Endothelial cell of umbilical vein (primary cell): ENCODE results near the gene VSIG10L. TPM values are rescaled to one million over a fixed set of nuclear protein-coding genes. Genes with fewer than 3 reads are reported as not detected.

ENCODE experiments used
- BruUV-seq: library from RNA; stranded (reverse); fragments of 400-500 nt; replicated peaks from 2 replicates; lab custom pipeline; 2021; lab: Mats Ljungman, UMichigan
- CTCF ChIA-PET: fragments of 300-600, 350-600 bp; sonication (Branson Sonifier 250); formaldehyde crosslinking; loops from one replicate; lab custom pipeline; 2021; ENCODE audit warnings: antibody characterized with exemption, inconsistent platforms; lab: Charles Lee
- POLR2A ChIA-PET: fragments of 300-600, 350-600 bp; sonication (Branson Sonifier 250); formaldehyde crosslinking; loops from one replicate; lab custom pipeline; 2021; ENCODE audit warnings: antibody characterized with exemption, inconsistent platforms; lab: Charles Lee
- DNase-seq: peaks from one replicate; pipeline ENCODE4 v3.0.0-alpha.2; 2011; ENCODE audit warnings: low read depth, low spot score
- FAIRE-seq: peaks from 2 replicates; lab custom pipeline; 2011; peaks lifted over from hg19 to GRCh38; lab: Jason Lieb, UNC
- H2AFZ ChIP-seq: 2 replicates; pipeline ENCODE4 v1.6.0; 2012; ENCODE audit warnings: low read depth, low read length, control low read depth, inconsistent platforms
- H3K27ac ChIP-seq: 2 replicates; pipeline ENCODE4 v1.5.1; 2011; ENCODE audit warnings: low read depth, mild to moderate bottlenecking, control low read depth, low read length, moderate library complexity; ENCODE audit not compliant: insufficient read depth
- H3K27me3 ChIP-seq, 2 experiments: 2 replicates each; pipeline versions ENCODE4 v1.6.0 to v1.6.1; 2011; ENCODE audit warnings: low read length in 2 of 2, mixed read lengths in 1 of 2; ENCODE audit not compliant: control insufficient read depth in 2 of 2, insufficient read depth in 2 of 2
- H3K36me3 ChIP-seq, 2 experiments: 2 replicates in 1 of 2; 3 replicates in 1 of 2; pipeline ENCODE4 v1.5.1; 2011; ENCODE audit warnings: low read length in 2 of 2, mild to moderate bottlenecking in 1 of 2, moderate library complexity in 1 of 2; ENCODE audit not compliant: control insufficient read depth in 2 of 2, insufficient read depth in 2 of 2; ENCODE audit errors: extremely low read depth in 1 of 2
- H3K4me1 ChIP-seq: 3 replicates; pipeline ENCODE4 v1.5.1; 2011; ENCODE audit warnings: mild to moderate bottlenecking, low read length; ENCODE audit not compliant: control insufficient read depth, insufficient read depth; ENCODE audit errors: extremely low read depth
- H3K4me2 ChIP-seq: 2 replicates; pipeline ENCODE4 v1.6.1; 2011; ENCODE audit warnings: low read length, control low read depth, mixed read lengths; ENCODE audit not compliant: insufficient read depth
- H3K4me3 ChIP-seq, 3 experiments: fragments of 200-600 bp in 1 of 3; sonication (generic), shearing (Covaris generic) in 1 of 3; replicated peaks in 1 of 3; 2 replicates each; pipeline ENCODE4 v1.5.1; 2011 to 2016; ENCODE audit warnings: control low read depth in 3 of 3, low read length in 3 of 3, mild to moderate bottlenecking in 2 of 3, inconsistent platforms in 1 of 3, low read depth in 1 of 3, moderate library complexity in 1 of 3; ENCODE audit not compliant: insufficient read depth in 1 of 3
- H3K79me2 ChIP-seq: 2 replicates; pipeline ENCODE4 v1.6.0; 2012; ENCODE audit warnings: low read length, inconsistent platforms; ENCODE audit not compliant: control insufficient read depth, insufficient read depth
- H3K9ac ChIP-seq: replicated peaks from 2 replicates; pipeline ENCODE3; 2011; ENCODE audit warnings: low read length, control low read depth; ENCODE audit not compliant: insufficient read depth; ENCODE audit errors: extremely low read depth
- H3K9me1 ChIP-seq: replicated peaks from 3 replicates; pipeline ENCODE4 v1.6.0; 2011; ENCODE audit warnings: mild to moderate bottlenecking, low read length; ENCODE audit not compliant: control insufficient read depth, insufficient read depth; ENCODE audit errors: extremely low read depth
- H3K9me3 ChIP-seq: replicated peaks from 2 replicates; pipeline ENCODE4 v1.5.1; 2012; ENCODE audit warnings: low read length, inconsistent platforms; ENCODE audit not compliant: control insufficient read depth, insufficient read depth
- H4K20me1 ChIP-seq: replicated peaks from 2 replicates; pipeline ENCODE3; 2011; ENCODE audit warnings: mild to moderate bottlenecking, low read length; ENCODE audit not compliant: control insufficient read depth, insufficient read depth; ENCODE audit errors: extremely low read depth
- EZH2 ChIP-seq: IDR thresholded peaks from 2 replicates; pipeline ENCODE4 v1.6.1; 2012; ENCODE audit warnings: borderline replicate concordance, low read depth, mild to moderate bottlenecking, moderate library complexity, low read length, inconsistent platforms; ENCODE audit not compliant: severe bottlenecking
- FOS ChIP-seq: IDR thresholded peaks from 2 replicates; pipeline ENCODE4 v1.6.1; 2011; ENCODE audit warnings: mild to moderate bottlenecking, low read length, moderate library complexity, borderline replicate concordance; ENCODE audit not compliant: insufficient read depth
- GATA2 ChIP-seq: IDR thresholded peaks from 2 replicates; pipeline ENCODE4 v1.7.0; 2011; ENCODE audit warnings: low read depth, mild to moderate bottlenecking, moderate library complexity, mixed read lengths, low read length; ENCODE audit not compliant: insufficient read length, insufficient read depth
- JUN ChIP-seq: IDR thresholded peaks from 2 replicates; pipeline ENCODE4 v1.6.1; 2011; ENCODE audit warnings: borderline replicate concordance, low read depth; ENCODE audit not compliant: insufficient read length, insufficient read depth
- MYC ChIP-seq: IDR thresholded peaks from one replicate; pipeline ENCODE4 v1.6.1; 2011; ENCODE audit warnings: mild to moderate bottlenecking, low read depth, low read length
- POLR2A ChIP-seq: IDR thresholded peaks from 2 replicates; pipeline ENCODE4 v1.6.1; 2012; ENCODE audit warnings: low read depth, mild to moderate bottlenecking, control low read depth, low read length
- POLR2AphosphoS5 ChIP-seq: IDR thresholded peaks from 2 replicates; pipeline ENCODE4 v1.6.1; 2012; ENCODE audit warnings: low read depth, mild to moderate bottlenecking, control low read depth, low read length, moderate library complexity; ENCODE audit not compliant: insufficient read depth
- dilution Hi-C: fragments of 300-500 bp; cut with MboI; formaldehyde crosslinking; loops from one replicate; pipeline ENCODE4 v1.15.0; 2019; ENCODE audit warnings: low sequenced_read_pairs; ENCODE audit not compliant: extremely low pct_ligation_motif_present
- intact Hi-C: fragments of 100-400 bp; cut with micrococcal nuclease; formaldehyde crosslinking; loops from one replicate; pipeline ENCODE4 v1.10.0; 2022
- polyA plus RNA-seq, 4 experiments: library from polyadenylated mRNA; depleted of rRNA in 3 of 4; stranded (reverse) in 3 of 4; unstranded in 1 of 4; fragments of >200 nt; gene quantifications; 2 replicates each; pipeline versions ENCODE4 v1.2.1 to v1.2.3, GENCODE V29; 2011 to 2012; ENCODE audit warnings: missing spikeins in 1 of 4
- total RNA-seq: library from RNA; stranded (reverse); gene quantifications from 2 replicates; pipeline ENCODE4 v1.2.3, GENCODE V29; 2021
- TF ChIP-seq, protein P1 (sequence below): IDR thresholded peaks from 2 replicates; pipeline ENCODE4 v1.6.1; 2011; ENCODE audit not compliant: insufficient read depth, insufficient read length
- TF ChIP-seq, protein P2 (sequence below), 2 donors: IDR thresholded peaks; 1 replicate in 1 of 2; 2 replicates in 1 of 2; pipeline ENCODE4 v1.5.1; 2011; ENCODE audit warnings: low read length in 2 of 2, mild to moderate bottlenecking in 2 of 2, moderate library complexity in 2 of 2, control low read depth in 1 of 2, inconsistent platforms in 1 of 2, low read depth in 1 of 2; ENCODE audit not compliant: insufficient read depth in 1 of 2; ENCODE audit errors: extremely low read depth in 1 of 2

The VSIG10L gene
- total and polyA plus RNA-seq, 2 donors (not counting 3 experiments of a cell fraction or from before 2014, with no cell fraction given), result 0.62 to 0.77 TPM

DNA sequence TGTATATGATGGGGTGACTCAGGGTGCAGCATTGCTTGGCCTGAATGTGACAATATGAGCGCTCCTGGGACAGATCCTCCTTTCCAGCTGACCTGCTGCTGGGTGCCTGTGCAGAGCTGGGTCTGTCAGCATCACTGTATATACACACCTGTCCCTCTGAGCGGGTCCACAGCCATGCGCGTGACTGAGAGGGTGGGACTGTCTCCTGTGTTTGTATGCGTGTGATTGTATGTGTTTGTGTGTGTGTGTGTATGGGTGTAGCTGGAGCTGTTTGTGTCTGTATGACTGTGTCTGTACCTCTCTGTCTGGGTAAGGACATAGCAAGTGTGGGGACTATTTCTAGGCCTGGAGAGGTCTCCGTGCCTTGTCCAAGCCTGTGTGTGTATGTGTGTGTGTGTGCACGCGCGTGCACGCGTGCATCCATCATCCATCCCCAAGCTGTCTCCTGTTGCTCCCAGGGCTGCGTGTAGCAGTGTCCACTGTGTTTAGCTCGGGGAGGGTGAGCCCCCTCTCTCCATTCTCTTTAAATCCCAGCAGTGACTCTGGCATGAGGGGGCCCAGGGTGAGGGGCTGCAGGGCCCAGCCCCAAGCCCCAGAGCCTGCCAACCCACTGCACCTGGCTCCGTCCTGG lies 22.2 kb downstream of the VSIG10L start:
- no peak overlapping the region for H3K27ac ChIP-seq
- no peaks in the 10 kb centered on the region for H3K4me1 ChIP-seq
- H3K36me3 ChIP-seq, result no peaks in the 10 kb centered on the region
- H3K4me2 ChIP-seq, result no peak overlapping the region
- H3K9me3 ChIP-seq, result no peaks in the 10 kb centered on the region
- ChIA-PET CTCF (no interaction called here), POLR2A (no interaction called here)
- TF ChIP-seq, protein P1, sequence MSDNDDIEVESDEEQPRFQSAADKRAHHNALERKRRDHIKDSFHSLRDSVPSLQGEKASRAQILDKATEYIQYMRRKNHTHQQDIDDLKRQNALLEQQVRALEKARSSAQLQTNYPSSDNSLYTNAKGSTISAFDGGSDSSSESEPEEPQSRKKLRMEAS, result no peak
- TF ChIP-seq POLR2AphosphoS5, result no peak
- no peak for TF ChIP-seq MYC
- TF ChIP-seq JUN, result no peak
- TF ChIP-seq POLR2A, result no peak
- no peak for TF ChIP-seq GATA2
- TF ChIP-seq EZH2, result no peak
- TF ChIP-seq, protein P2, sequence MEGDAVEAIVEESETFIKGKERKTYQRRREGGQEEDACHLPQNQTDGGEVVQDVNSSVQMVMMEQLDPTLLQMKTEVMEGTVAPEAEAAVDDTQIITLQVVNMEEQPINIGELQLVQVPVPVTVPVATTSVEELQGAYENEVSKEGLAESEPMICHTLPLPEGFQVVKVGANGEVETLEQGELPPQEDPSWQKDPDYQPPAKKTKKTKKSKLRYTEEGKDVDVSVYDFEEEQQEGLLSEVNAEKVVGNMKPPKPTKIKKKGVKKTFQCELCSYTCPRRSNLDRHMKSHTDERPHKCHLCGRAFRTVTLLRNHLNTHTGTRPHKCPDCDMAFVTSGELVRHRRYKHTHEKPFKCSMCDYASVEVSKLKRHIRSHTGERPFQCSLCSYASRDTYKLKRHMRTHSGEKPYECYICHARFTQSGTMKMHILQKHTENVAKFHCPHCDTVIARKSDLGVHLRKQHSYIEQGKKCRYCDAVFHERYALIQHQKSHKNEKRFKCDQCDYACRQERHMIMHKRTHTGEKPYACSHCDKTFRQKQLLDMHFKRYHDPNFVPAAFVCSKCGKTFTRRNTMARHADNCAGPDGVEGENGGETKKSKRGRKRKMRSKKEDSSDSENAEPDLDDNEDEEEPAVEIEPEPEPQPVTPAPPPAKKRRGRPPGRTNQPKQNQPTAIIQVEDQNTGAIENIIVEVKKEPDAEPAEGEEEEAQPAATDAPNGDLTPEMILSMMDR (IDR thresholded peaks at IDR 0.05; ENCODE audit: extremely low read depth in 1 of 2, insufficient read depth in 1 of 2, low read depth in 1 of 2, low read length in 2 of 2), result no peak
- no peak for TF ChIP-seq FOS
- no peak overlapping the region for H3K9ac ChIP-seq
- H3K79me2 ChIP-seq, result no peaks in the 10 kb centered on the region
- H3K9me1 ChIP-seq, result no peaks in the 10 kb centered on the region
- H2AFZ ChIP-seq, result no peak overlapping the region
- no peaks in the 10 kb centered on the region for H4K20me1 ChIP-seq
- intact Hi-C loops, result no loop called here
- FAIRE-seq, result no peak
- no peak for DNase-seq
- dilution Hi-C loops, result no loop called here
- BruUV-seq, result no TSS peak
- H3K27me3 ChIP-seq, result no peaks in the 10 kb centered on the region
- no peak overlapping the region for H3K4me3 ChIP-seq
